Endothelial cell of umbilical vein (primary cell): ENCODE measurements around the gene AGBL4. TPM values are rescaled to one million over a fixed set of nuclear protein-coding genes. Genes with fewer than 3 reads are reported as not detected.

Experiments
- BruUV-seq: library from RNA; stranded (reverse); fragments of 400-500 nt; replicated peaks from 2 replicates; lab custom pipeline; 2021; lab: Mats Ljungman, UMichigan
- CTCF ChIA-PET: fragments of 300-600, 350-600 bp; sonication (Branson Sonifier 250); formaldehyde crosslinking; loops from one replicate; lab custom pipeline; 2021; ENCODE audit warnings: antibody characterized with exemption, inconsistent platforms; lab: Charles Lee
- POLR2A ChIA-PET: fragments of 300-600, 350-600 bp; sonication (Branson Sonifier 250); formaldehyde crosslinking; loops from one replicate; lab custom pipeline; 2021; ENCODE audit warnings: antibody characterized with exemption, inconsistent platforms; lab: Charles Lee
- DNase-seq: peaks from one replicate; pipeline ENCODE4 v3.0.0-alpha.2; 2011; ENCODE audit warnings: low read depth, low spot score
- FAIRE-seq: peaks from 2 replicates; lab custom pipeline; 2011; peaks lifted over from hg19 to GRCh38; lab: Jason Lieb, UNC
- H2AFZ ChIP-seq: 2 replicates; pipeline ENCODE4 v1.6.0; 2012; ENCODE audit warnings: low read depth, low read length, control low read depth, inconsistent platforms
- H3K27ac ChIP-seq: 2 replicates; pipeline ENCODE4 v1.5.1; 2011; ENCODE audit warnings: low read depth, mild to moderate bottlenecking, control low read depth, low read length, moderate library complexity; ENCODE audit not compliant: insufficient read depth
- H3K27me3 ChIP-seq, 2 experiments: 2 replicates each; pipeline versions ENCODE4 v1.6.0 to v1.6.1; 2011; ENCODE audit warnings: low read length in 2 of 2, mixed read lengths in 1 of 2; ENCODE audit not compliant: control insufficient read depth in 2 of 2, insufficient read depth in 2 of 2
- H3K36me3 ChIP-seq, 2 experiments: 2 replicates in 1 of 2; 3 replicates in 1 of 2; pipeline ENCODE4 v1.5.1; 2011; ENCODE audit warnings: low read length in 2 of 2, mild to moderate bottlenecking in 1 of 2, moderate library complexity in 1 of 2; ENCODE audit not compliant: control insufficient read depth in 2 of 2, insufficient read depth in 2 of 2; ENCODE audit errors: extremely low read depth in 1 of 2
- H3K4me1 ChIP-seq: 3 replicates; pipeline ENCODE4 v1.5.1; 2011; ENCODE audit warnings: mild to moderate bottlenecking, low read length; ENCODE audit not compliant: control insufficient read depth, insufficient read depth; ENCODE audit errors: extremely low read depth
- H3K4me2 ChIP-seq: 2 replicates; pipeline ENCODE4 v1.6.1; 2011; ENCODE audit warnings: low read length, control low read depth, mixed read lengths; ENCODE audit not compliant: insufficient read depth
- H3K4me3 ChIP-seq, 3 experiments: fragments of 200-600 bp in 1 of 3; sonication (generic), shearing (Covaris generic) in 1 of 3; replicated peaks in 1 of 3; 2 replicates each; pipeline ENCODE4 v1.5.1; 2011 to 2016; ENCODE audit warnings: control low read depth in 3 of 3, low read length in 3 of 3, mild to moderate bottlenecking in 2 of 3, inconsistent platforms in 1 of 3, low read depth in 1 of 3, moderate library complexity in 1 of 3; ENCODE audit not compliant: insufficient read depth in 1 of 3
- H3K79me2 ChIP-seq: 2 replicates; pipeline ENCODE4 v1.6.0; 2012; ENCODE audit warnings: low read length, inconsistent platforms; ENCODE audit not compliant: control insufficient read depth, insufficient read depth
- H3K9ac ChIP-seq: replicated peaks from 2 replicates; pipeline ENCODE3; 2011; ENCODE audit warnings: low read length, control low read depth; ENCODE audit not compliant: insufficient read depth; ENCODE audit errors: extremely low read depth
- H3K9me1 ChIP-seq: replicated peaks from 3 replicates; pipeline ENCODE4 v1.6.0; 2011; ENCODE audit warnings: mild to moderate bottlenecking, low read length; ENCODE audit not compliant: control insufficient read depth, insufficient read depth; ENCODE audit errors: extremely low read depth
- H3K9me3 ChIP-seq: replicated peaks from 2 replicates; pipeline ENCODE4 v1.5.1; 2012; ENCODE audit warnings: low read length, inconsistent platforms; ENCODE audit not compliant: control insufficient read depth, insufficient read depth
- H4K20me1 ChIP-seq: replicated peaks from 2 replicates; pipeline ENCODE3; 2011; ENCODE audit warnings: mild to moderate bottlenecking, low read length; ENCODE audit not compliant: control insufficient read depth, insufficient read depth; ENCODE audit errors: extremely low read depth
- CTCF ChIP-seq, 2 donors: IDR thresholded peaks; 1 replicate in 1 of 2; 2 replicates in 1 of 2; pipeline ENCODE4 v1.5.1; 2011; ENCODE audit warnings: low read length in 2 of 2, mild to moderate bottlenecking in 2 of 2, moderate library complexity in 2 of 2, control low read depth in 1 of 2, inconsistent platforms in 1 of 2, low read depth in 1 of 2; ENCODE audit not compliant: insufficient read depth in 1 of 2; ENCODE audit errors: extremely low read depth in 1 of 2
- EZH2 ChIP-seq: IDR thresholded peaks from 2 replicates; pipeline ENCODE4 v1.6.1; 2012; ENCODE audit warnings: borderline replicate concordance, low read depth, mild to moderate bottlenecking, moderate library complexity, low read length, inconsistent platforms; ENCODE audit not compliant: severe bottlenecking
- FOS ChIP-seq: IDR thresholded peaks from 2 replicates; pipeline ENCODE4 v1.6.1; 2011; ENCODE audit warnings: mild to moderate bottlenecking, low read length, moderate library complexity, borderline replicate concordance; ENCODE audit not compliant: insufficient read depth
- GATA2 ChIP-seq: IDR thresholded peaks from 2 replicates; pipeline ENCODE4 v1.7.0; 2011; ENCODE audit warnings: low read depth, mild to moderate bottlenecking, moderate library complexity, mixed read lengths, low read length; ENCODE audit not compliant: insufficient read length, insufficient read depth
- JUN ChIP-seq: IDR thresholded peaks from 2 replicates; pipeline ENCODE4 v1.6.1; 2011; ENCODE audit warnings: borderline replicate concordance, low read depth; ENCODE audit not compliant: insufficient read length, insufficient read depth
- MAX ChIP-seq: IDR thresholded peaks from 2 replicates; pipeline ENCODE4 v1.6.1; 2011; ENCODE audit not compliant: insufficient read depth, insufficient read length
- MYC ChIP-seq: IDR thresholded peaks from one replicate; pipeline ENCODE4 v1.6.1; 2011; ENCODE audit warnings: mild to moderate bottlenecking, low read depth, low read length
- POLR2A ChIP-seq: IDR thresholded peaks from 2 replicates; pipeline ENCODE4 v1.6.1; 2012; ENCODE audit warnings: low read depth, mild to moderate bottlenecking, control low read depth, low read length
- POLR2AphosphoS5 ChIP-seq: IDR thresholded peaks from 2 replicates; pipeline ENCODE4 v1.6.1; 2012; ENCODE audit warnings: low read depth, mild to moderate bottlenecking, control low read depth, low read length, moderate library complexity; ENCODE audit not compliant: insufficient read depth
- dilution Hi-C: fragments of 300-500 bp; cut with MboI; formaldehyde crosslinking; loops from one replicate; pipeline ENCODE4 v1.15.0; 2019; ENCODE audit warnings: low sequenced_read_pairs; ENCODE audit not compliant: extremely low pct_ligation_motif_present
- intact Hi-C: fragments of 100-400 bp; cut with micrococcal nuclease; formaldehyde crosslinking; loops from one replicate; pipeline ENCODE4 v1.10.0; 2022
- polyA plus RNA-seq, 4 experiments: library from polyadenylated mRNA; depleted of rRNA in 3 of 4; stranded (reverse) in 3 of 4; unstranded in 1 of 4; fragments of >200 nt; gene quantifications; 2 replicates each; pipeline versions ENCODE4 v1.2.1 to v1.2.3, GENCODE V29; 2011 to 2012; ENCODE audit warnings: missing spikeins in 1 of 4
- total RNA-seq: library from RNA; stranded (reverse); gene quantifications from 2 replicates; pipeline ENCODE4 v1.2.3, GENCODE V29; 2021

AGBL4 gene
- total and polyA plus RNA-seq, 2 donors (not counting 3 experiments of a cell fraction or from before 2014, with no cell fraction given) = not detected

GRCh38 chr1:49226758-49227157 is 797.0 kb downstream of the AGBL4 start:
- ChIA-PET POLR2A (no interaction called here), CTCF (no interaction called here)
- H3K79me2 ChIP-seq = no peaks in the 10 kb centered on the region
- no peak for TF ChIP-seq GATA2
- no peak for TF ChIP-seq POLR2A
- no peak for TF ChIP-seq JUN
- no peak for TF ChIP-seq EZH2
- no peak for TF ChIP-seq FOS
- TF ChIP-seq MAX = no peak
- no peak for TF ChIP-seq CTCF (IDR thresholded peaks at IDR 0.05; ENCODE audit: extremely low read depth in 1 of 2, insufficient read depth in 1 of 2, low read depth in 1 of 2, low read length in 2 of 2)
- TF ChIP-seq MYC = no peak
- no peak for TF ChIP-seq POLR2AphosphoS5
- DNase-seq (no peak), FAIRE-seq (no peak)
- no peaks in the 10 kb centered on the region for H3K9me1 ChIP-seq
- no peaks in the 10 kb centered on the region for H3K4me1 ChIP-seq
- H3K9me3 ChIP-seq = no peaks in the 10 kb centered on the region
- dilution Hi-C loops = no loop called here
- no peaks in the 10 kb centered on the region for H4K20me1 ChIP-seq
- H3K27me3 ChIP-seq = no peaks in the 10 kb centered on the region
- intact Hi-C loops = no loop called here
- no peaks in the 10 kb centered on the region for H3K36me3 ChIP-seq
- H3K9ac ChIP-seq = no peak overlapping the region
- no peak overlapping the region for H3K4me3 ChIP-seq
- no peak overlapping the region for H3K4me2 ChIP-seq
- BruUV-seq = no TSS peak
- H3K27ac ChIP-seq = no peak overlapping the region
- H2AFZ ChIP-seq = no peak overlapping the region
